Measurements from ENCODE around the gene ACSS3.

The ACSS3 gene

DNA sequence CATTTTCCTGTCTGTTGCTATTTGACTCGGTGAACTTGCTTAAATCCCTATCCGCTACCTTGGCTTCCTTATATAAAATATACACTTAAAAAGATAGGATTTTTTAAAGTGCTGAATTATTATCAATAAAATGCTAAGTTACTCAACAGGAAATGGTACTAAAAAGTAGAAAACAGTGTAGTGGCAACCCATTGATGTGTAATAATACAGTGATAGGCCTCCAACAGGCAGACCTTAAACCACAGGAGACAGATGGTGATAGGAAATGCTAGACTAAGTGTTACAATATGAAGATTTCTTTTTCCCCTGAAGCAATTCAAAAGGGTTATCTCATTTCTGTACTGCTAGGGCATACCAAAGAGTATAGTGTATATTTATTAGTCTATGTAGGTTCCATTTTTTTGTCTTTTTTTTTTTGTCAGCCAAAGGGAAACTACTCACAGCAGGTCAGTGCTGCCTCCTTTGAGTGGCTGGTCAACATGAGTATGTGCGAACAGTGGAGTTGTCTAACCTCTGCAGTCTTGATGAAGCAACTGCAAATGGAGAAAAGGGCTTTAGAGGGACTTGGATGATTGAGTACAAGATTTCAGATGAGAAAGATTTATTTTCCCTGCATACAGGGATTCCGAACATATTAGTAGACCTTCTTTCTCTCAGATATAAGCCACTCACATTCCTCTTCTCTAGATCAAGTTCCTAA, 183.8 kb downstream of the ACSS3 start:
- no peak for DNase-seq
- intact Hi-C loops (cut with DNase I; ENCODE audit: low total_unique reads), result no loop called here
- Histone ChIP-seq H3K4me1 (no peaks in the 10 kb centered on the region), H3K36me3 (peaks cover 0 to 4% (median 0%) of the 10 kb centered on the region in 3 donors), H3K4me3 (no peak overlapping the region), H3K9me3 (no peaks in the 10 kb centered on the region), H3K27me3 (no peaks in the 10 kb centered on the region), H3K27ac (no peak overlapping the region)
- TF ChIP-seq, protein P1, sequence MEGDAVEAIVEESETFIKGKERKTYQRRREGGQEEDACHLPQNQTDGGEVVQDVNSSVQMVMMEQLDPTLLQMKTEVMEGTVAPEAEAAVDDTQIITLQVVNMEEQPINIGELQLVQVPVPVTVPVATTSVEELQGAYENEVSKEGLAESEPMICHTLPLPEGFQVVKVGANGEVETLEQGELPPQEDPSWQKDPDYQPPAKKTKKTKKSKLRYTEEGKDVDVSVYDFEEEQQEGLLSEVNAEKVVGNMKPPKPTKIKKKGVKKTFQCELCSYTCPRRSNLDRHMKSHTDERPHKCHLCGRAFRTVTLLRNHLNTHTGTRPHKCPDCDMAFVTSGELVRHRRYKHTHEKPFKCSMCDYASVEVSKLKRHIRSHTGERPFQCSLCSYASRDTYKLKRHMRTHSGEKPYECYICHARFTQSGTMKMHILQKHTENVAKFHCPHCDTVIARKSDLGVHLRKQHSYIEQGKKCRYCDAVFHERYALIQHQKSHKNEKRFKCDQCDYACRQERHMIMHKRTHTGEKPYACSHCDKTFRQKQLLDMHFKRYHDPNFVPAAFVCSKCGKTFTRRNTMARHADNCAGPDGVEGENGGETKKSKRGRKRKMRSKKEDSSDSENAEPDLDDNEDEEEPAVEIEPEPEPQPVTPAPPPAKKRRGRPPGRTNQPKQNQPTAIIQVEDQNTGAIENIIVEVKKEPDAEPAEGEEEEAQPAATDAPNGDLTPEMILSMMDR (IDR thresholded peaks at IDR 0.05), result no peak

DNA sequence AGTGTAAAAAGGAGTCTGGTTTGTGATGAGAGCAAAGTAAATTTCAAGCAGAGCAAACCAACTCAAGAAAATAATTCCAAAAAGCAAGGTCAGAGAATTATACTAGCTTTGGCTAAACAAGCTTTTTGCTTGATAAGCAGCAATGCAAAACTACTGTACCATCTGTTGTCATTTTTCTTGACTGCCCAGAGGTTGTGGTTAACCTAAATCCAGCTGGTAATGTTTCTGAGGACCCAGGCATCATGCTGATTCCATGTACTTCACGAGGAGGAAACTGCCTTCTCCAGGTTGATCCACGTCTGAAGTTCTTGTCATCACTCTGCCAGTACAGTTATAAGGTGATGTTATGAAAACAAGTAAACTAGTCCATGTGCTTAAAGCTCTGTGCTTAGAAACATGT, 185.2 kb downstream of the ACSS3 start:
- no peaks in the 10 kb centered on the region for H3K4me1 ChIP-seq
- no peak for DNase-seq
- H3K27ac ChIP-seq, result no peak overlapping the region
- H3K36me3 ChIP-seq, result peaks cover 0 to 4% (median 0%) of the 10 kb centered on the region in 3 donors
- no peaks in the 10 kb centered on the region for H3K9me3 ChIP-seq
- H3K4me3 ChIP-seq, result no peak overlapping the region
- intact Hi-C loops (cut with DNase I; ENCODE audit: low total_unique reads), result no loop called here
- TF ChIP-seq, protein P1 (IDR thresholded peaks at IDR 0.05), result no peak
- no peaks in the 10 kb centered on the region for H3K27me3 ChIP-seq

DNA sequence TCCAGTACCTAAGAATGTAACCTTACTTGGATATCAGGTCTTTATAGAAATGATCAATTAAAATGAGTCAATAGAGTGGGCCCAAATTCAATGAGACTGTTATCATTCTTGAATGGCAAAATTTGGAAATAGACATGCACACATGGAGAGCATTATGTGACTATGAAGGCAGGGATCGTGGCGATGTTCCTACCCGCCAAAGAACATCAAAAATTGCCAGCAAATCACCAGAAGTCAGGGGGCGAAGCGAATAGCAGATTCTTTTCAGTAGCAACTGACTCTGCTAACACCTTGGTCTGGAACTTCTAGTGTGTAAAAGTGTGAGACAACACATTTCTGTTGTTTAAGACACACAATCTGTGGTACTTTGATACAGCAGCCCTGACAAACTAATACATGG, 192.5 kb downstream of the ACSS3 start:
- Histone ChIP-seq H3K36me3 (no peaks in the 10 kb centered on the region), H3K4me3 (no peak overlapping the region), H3K4me1 (no peaks in the 10 kb centered on the region), H3K27ac (no peak overlapping the region), H3K27me3 (no peaks in the 10 kb centered on the region), H3K9me3 (no peaks in the 10 kb centered on the region)
- no peak for DNase-seq
- TF ChIP-seq, protein P1 (IDR thresholded peaks at IDR 0.05), result no peak
- intact Hi-C loops (cut with DNase I; ENCODE audit: low total_unique reads), result no loop called here

DNA sequence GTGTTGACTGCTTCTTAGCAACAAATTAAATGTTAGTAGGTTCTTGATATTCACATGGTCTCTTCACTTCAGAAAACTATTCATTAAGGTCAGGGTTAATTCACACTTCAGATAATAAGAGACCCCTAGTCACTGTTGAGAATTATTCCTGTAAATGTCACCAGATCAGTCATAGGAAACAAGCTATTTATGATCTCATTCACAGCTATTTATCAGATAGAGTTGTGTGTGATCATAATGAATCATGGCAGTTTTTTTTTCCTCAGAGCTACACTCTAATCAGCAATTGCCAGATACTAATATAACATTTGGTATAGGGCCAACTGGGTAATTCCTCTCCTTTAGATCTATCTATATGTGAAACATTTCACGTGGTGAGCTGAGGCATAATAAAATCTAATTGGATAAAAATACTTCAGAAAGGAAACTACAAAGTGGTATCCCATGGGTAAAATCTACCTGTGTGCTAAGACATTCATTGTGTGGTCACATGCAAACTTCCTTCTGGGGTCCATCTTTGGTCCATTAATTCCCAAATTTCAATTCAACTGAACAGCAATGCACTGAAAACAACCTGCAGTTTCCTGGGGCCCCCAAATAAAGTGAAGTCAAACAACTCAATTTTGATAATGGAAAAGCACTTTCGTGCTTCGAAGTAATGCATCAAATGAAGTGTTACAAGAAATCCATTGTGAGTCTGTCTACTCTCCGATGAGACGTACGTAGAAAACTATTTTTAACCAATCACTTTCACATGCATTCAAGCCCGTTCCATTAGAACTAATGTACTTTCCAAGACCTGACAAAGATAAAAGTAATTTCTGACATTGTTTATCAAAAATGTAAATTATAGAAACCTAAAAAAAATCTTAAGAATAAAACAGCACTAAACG, 197.0 kb downstream of the ACSS3 start:
- TF ChIP-seq, protein P1 (IDR thresholded peaks at IDR 0.05), result no peak
- H3K4me3 ChIP-seq, result no peak overlapping the region
- no peak for DNase-seq
- no peaks in the 10 kb centered on the region for H3K36me3 ChIP-seq
- intact Hi-C loops (cut with DNase I; ENCODE audit: low total_unique reads), result no loop called here
- no peaks in the 10 kb centered on the region for H3K27me3 ChIP-seq
- no peak overlapping the region for H3K27ac ChIP-seq
- no peaks in the 10 kb centered on the region for H3K4me1 ChIP-seq
- no peaks in the 10 kb centered on the region for H3K9me3 ChIP-seq

DNA sequence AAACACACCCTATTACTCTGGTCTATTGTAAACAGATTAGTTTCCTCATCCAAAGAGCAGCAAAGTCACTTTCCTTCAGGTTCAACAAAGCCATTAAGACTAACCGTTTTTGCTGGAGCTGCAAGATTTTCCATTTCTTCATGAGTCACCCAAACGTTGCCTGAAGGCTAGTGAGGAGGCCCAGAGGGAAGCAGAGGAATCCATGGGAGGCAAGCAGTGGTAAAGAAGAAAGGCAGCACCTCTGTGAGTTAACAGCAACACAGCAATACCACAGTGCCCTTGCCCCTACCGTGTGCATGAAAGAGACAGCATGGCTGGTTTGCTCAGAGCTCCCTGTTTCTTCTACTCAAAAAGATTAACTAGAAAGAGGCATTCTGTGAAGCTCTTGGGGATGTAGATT, 206.3 kb downstream of the ACSS3 start:
- Histone ChIP-seq H3K27me3 (no peaks in the 10 kb centered on the region), H3K9me3 (no peaks in the 10 kb centered on the region), H3K27ac (no peak overlapping the region), H3K36me3 (peaks cover 0 to 10% (median 0%) of the 10 kb centered on the region in 3 donors), H3K4me1 (no peaks in the 10 kb centered on the region), H3K4me3 (no peak overlapping the region)
- intact Hi-C loops (cut with DNase I; ENCODE audit: low total_unique reads), result no loop called here
- no peak for DNase-seq
- TF ChIP-seq, protein P1 (IDR thresholded peaks at IDR 0.05), result no peak

Measured in tibial artery (tissue), 4 donors.